Medulla oblongata (tissue), 1 donor: ENCODE results near the gene NODAL.

ENCODE experiments used
- DNase-seq: peaks from one replicate; pipeline ENCODE4 v3.0.0-alpha.2; 2015; ENCODE audit errors: extremely low spot score

The NODAL gene

GRCh38 chr10:70462349-70462984, 21.0 kb upstream of the NODAL start:
- DNase-seq, result peak; percentile 80

GRCh38 chr10:70461397-70462348, 20.2 kb upstream of the NODAL start:
- peak; percentile 77 for DNase-seq

- DNase-seq, result no peak
Observed at GRCh38 chr10:70459774-70460490, 18.5 kb upstream of the NODAL start.

- DNase-seq, result no peak
Observed at GRCh38 chr10:70459061-70459773, 17.7 kb upstream of the NODAL start.

- DNase-seq, result peak; percentile 33
Observed at GRCh38 chr10:70458329-70459060, 17.0 kb upstream of the NODAL start.

GRCh38 chr10:70457759-70458305, 16.4 kb upstream of the NODAL start:
- DNase-seq, result no peak

- DNase-seq, result no peak
Observed at GRCh38 chr10:70456164-70456563, 14.7 kb upstream of the NODAL start.

GRCh38 chr10:70455213-70455630, 13.7 kb upstream of the NODAL start:
- no peak for DNase-seq

GRCh38 chr10:70448236-70448635, 6.8 kb upstream of the NODAL start:
- no peak for DNase-seq

GRCh38 chr10:70445718-70446657, 4.5 kb upstream of the NODAL start:
- DNase-seq, result no peak

GRCh38 chr10:70444744-70445143, 3.3 kb upstream of the NODAL start:
- DNase-seq, result no peak

GRCh38 chr10:70442332-70442988, 979 bp upstream of the NODAL start:
- DNase-seq, result no peak

- no peak for DNase-seq
Observed at GRCh38 chr10:70441895-70442309, 421 bp upstream of the NODAL start.

- DNase-seq, result no peak
Observed at GRCh38 chr10:70440296-70441160, 953 bp downstream of the NODAL start.

- no peak for DNase-seq
Observed at GRCh38 chr10:70437721-70438120, 3.8 kb downstream of the NODAL start.

GRCh38 chr10:70435241-70436085, 6.0 kb downstream of the NODAL start:
- DNase-seq, result no peak
